IPS-NIHi7 (cell line): ENCODE results near the gene ZNF561.
"Not testable (repeated sequence)": the region's sequence is repeated elsewhere in the genome, so short reads cannot be mapped to it uniquely, and the experiment has no call there.

ENCODE experiments used
- DNase-seq: peaks from one replicate; pipeline ENCODE4 v3.0.0; 2012; ENCODE audit warnings: mixed read lengths; ENCODE audit errors: extremely low spot score

Gene ZNF561

GRCh38 chr19:9621156-9622037 lies at the start of gene ZNF561:
Gene ZNF561 (minus strand): TSS chr19:9621232. CDS start chr19:9619456, 1,776 bp downstream.
- peak; percentile 89 for DNase-seq

- no peak for DNase-seq
Observed at GRCh38 chr19:9668544-9668943, 47.5 kb upstream of the ZNF561 start.

- DNase-seq: no peak
Observed at GRCh38 chr19:9667898-9668297, 46.9 kb upstream of the ZNF561 start.

- DNase-seq: no peak
Observed at GRCh38 chr19:9658769-9659168, 37.7 kb upstream of the ZNF561 start.

- DNase-seq: not testable (repeated sequence)
Observed at GRCh38 chr19:9653066-9653555, 32.1 kb upstream of the ZNF561 start.

- DNase-seq: not testable (repeated sequence)
Observed at GRCh38 chr19:9651464-9651863, 30.4 kb upstream of the ZNF561 start.

GRCh38 chr19:9650345-9650744 lies 29.3 kb upstream of the ZNF561 start:
- no peak for DNase-seq

- DNase-seq: peak; percentile 16
Observed at GRCh38 chr19:9645472-9645871, 24.4 kb upstream of the ZNF561 start.

GRCh38 chr19:9644472-9644871 lies 23.4 kb upstream of the ZNF561 start:
- no peak for DNase-seq

GRCh38 chr19:9641810-9642209 lies 20.8 kb upstream of the ZNF561 start:
- DNase-seq: no peak

- DNase-seq: no peak
Observed at GRCh38 chr19:9640956-9641355, 19.9 kb upstream of the ZNF561 start.

- DNase-seq: no peak
Observed at GRCh38 chr19:9636018-9636417, 15.0 kb upstream of the ZNF561 start.

- DNase-seq: no peak
Observed at GRCh38 chr19:9627856-9628255, 6.8 kb upstream of the ZNF561 start.

GRCh38 chr19:9622531-9622930 lies 1.5 kb upstream of the ZNF561 start:
- no peak for DNase-seq

- no peak for DNase-seq
Observed at GRCh38 chr19:9620842-9621155, 233 bp downstream of the ZNF561 start.

- DNase-seq: no peak
Observed at GRCh38 chr19:9615844-9616243, 5.2 kb downstream of the ZNF561 start.

GRCh38 chr19:9610484-9611113 lies 10.4 kb downstream of the ZNF561 start:
- DNase-seq: no peak

GRCh38 chr19:9608912-9609311 lies 12.1 kb downstream of the ZNF561 start:
- DNase-seq: no peak

- DNase-seq: no peak
Observed at GRCh38 chr19:9597027-9597426, 24.0 kb downstream of the ZNF561 start.

- DNase-seq: peak; percentile 35
Observed at GRCh38 chr19:9586764-9587163, 34.3 kb downstream of the ZNF561 start.

- DNase-seq: peak; percentile 85
Observed at GRCh38 chr19:9584073-9584833, 36.8 kb downstream of the ZNF561 start, which contains the start of gene ZNF121. Gene ZNF121 (minus strand): TSS chr19:9584504. CDS start chr19:9568097, 16,407 bp downstream.

GRCh38 chr19:9582081-9582725 lies 38.8 kb downstream of the ZNF561 start:
- DNase-seq: not testable (repeated sequence)
